ENCODE data around the gene IREB2.

The IREB2 gene

GRCh38 chr15:78446551-78446950 lies 8.5 kb downstream of the IREB2 start:
- H3K27ac ChIP-seq (replicated peaks; ENCODE audit: low read length) = no peak overlapping the region
- no peak overlapping the region for H4K8ac ChIP-seq (ENCODE audit: low read depth, low read length)
- H3K4me1 ChIP-seq (ENCODE audit: control insufficient read depth in 2 of 2, insufficient read depth in 1 of 2, low read depth in 1 of 2, low read length in 2 of 2) = no peaks in the 10 kb centered on the region
- H2BK5ac ChIP-seq (ENCODE audit: low read length) = no peak overlapping the region
- peaks cover 8% of the 10 kb centered on the region for H3K79me1 ChIP-seq (ENCODE audit: low read depth, low read length)
- H3K18ac ChIP-seq (ENCODE audit: low read length) = no peak overlapping the region
- H4K91ac ChIP-seq (ENCODE audit: low read depth, low read length, poor library complexity) = no peak overlapping the region
- no peaks in the 10 kb centered on the region for H3K27me3 ChIP-seq (ENCODE audit: control insufficient read depth in 3 of 3, insufficient read depth in 3 of 3, low read depth in 1 of 3, low read length in 3 of 3)
- no peak overlapping the region for H3K23ac ChIP-seq (ENCODE audit: low read depth, low read length, poor library complexity)
- H3K4me2 ChIP-seq (ENCODE audit: insufficient read depth, low read length, poor library complexity, severe bottlenecking) = no peak overlapping the region
- H3K36me3 ChIP-seq (replicated peaks in 1 of 2; ENCODE audit: control insufficient read depth in 2 of 2, insufficient read depth in 2 of 2, low read length in 2 of 2) = peaks cover 12 to 94% of the 10 kb centered on the region in 2 donors
- H2AK5ac ChIP-seq (ENCODE audit: low read depth, low read length) = no peak overlapping the region
- no peak overlapping the region for H3K4me3 ChIP-seq (ENCODE audit: low read length in 2 of 2)
- no peak overlapping the region for H2BK12ac ChIP-seq (ENCODE audit: low read length)
- no peak overlapping the region for H3K4ac ChIP-seq (ENCODE audit: low read length)
- no peak overlapping the region for H2BK120ac ChIP-seq (ENCODE audit: low read depth, low read length)
- no peaks in the 10 kb centered on the region for H3K9me3 ChIP-seq (replicated peaks in 1 of 2; ENCODE audit: control insufficient read depth in 2 of 2, insufficient read depth in 1 of 2, low read depth in 1 of 2, low read length in 2 of 2)
- no peak overlapping the region for H2BK15ac ChIP-seq (ENCODE audit: low read length)
- WGBS, 2 donors (ENCODE audit: extremely low coverage in 2 of 2, insufficient read length in 2 of 2, insufficient replicate concordance in 1 of 2) = no CpG with 5 or more reads among the region's 3 CpGs
- H2AFZ ChIP-seq (ENCODE audit: low read length) = no peak overlapping the region
- DNase-seq (ENCODE audit: low spot score) = no peak
- H3K9ac ChIP-seq (ENCODE audit: low read depth, low read length, poor library complexity) = no peak overlapping the region
- H3K14ac ChIP-seq (ENCODE audit: low read length) = no peak overlapping the region

GRCh38 chr15:78448441-78449219 lies 10.6 kb downstream of the IREB2 start:
- Histone ChIP-seq H3K9me3 (replicated peaks in 1 of 2; ENCODE audit: control insufficient read depth in 2 of 2, insufficient read depth in 1 of 2, low read depth in 1 of 2, low read length in 2 of 2) (no peaks in the 10 kb centered on the region), H3K4ac (ENCODE audit: low read length) (no peak overlapping the region), H3K36me3 (replicated peaks in 1 of 2; ENCODE audit: control insufficient read depth in 2 of 2, insufficient read depth in 2 of 2, low read length in 2 of 2) (peaks cover 8 to 82% of the 10 kb centered on the region in 2 donors), H3K4me1 (ENCODE audit: control insufficient read depth in 2 of 2, insufficient read depth in 1 of 2, low read depth in 1 of 2, low read length in 2 of 2) (no peaks in the 10 kb centered on the region), H3K18ac (ENCODE audit: low read length) (no peak overlapping the region), H4K8ac (ENCODE audit: low read depth, low read length) (no peak overlapping the region), H2AFZ (ENCODE audit: low read length) (no peak overlapping the region), H3K23ac (ENCODE audit: low read depth, low read length, poor library complexity) (no peak overlapping the region), H2AK5ac (ENCODE audit: low read depth, low read length) (no peak overlapping the region), H3K4me2 (ENCODE audit: insufficient read depth, low read length, poor library complexity, severe bottlenecking) (no peak overlapping the region), H3K27me3 (ENCODE audit: control insufficient read depth in 3 of 3, insufficient read depth in 3 of 3, low read depth in 1 of 3, low read length in 3 of 3) (no peaks in the 10 kb centered on the region), H3K27ac (replicated peaks; ENCODE audit: low read length) (no peak overlapping the region), H3K79me1 (ENCODE audit: low read depth, low read length) (peaks cover 13% of the 10 kb centered on the region), H2BK5ac (ENCODE audit: low read length) (no peak overlapping the region), H3K9ac (ENCODE audit: low read depth, low read length, poor library complexity) (no peak overlapping the region), H2BK12ac (ENCODE audit: low read length) (no peak overlapping the region), H3K4me3 (ENCODE audit: low read length in 2 of 2) (no peak overlapping the region), H2BK15ac (ENCODE audit: low read length) (no peak overlapping the region), H3K14ac (ENCODE audit: low read length) (no peak overlapping the region), H2BK120ac (ENCODE audit: low read depth, low read length) (no peak overlapping the region), H4K91ac (ENCODE audit: low read depth, low read length, poor library complexity) (no peak overlapping the region)
- no CpG with 5 or more reads among the region's 4 CpGs for WGBS, 2 donors (ENCODE audit: extremely low coverage in 2 of 2, insufficient read length in 2 of 2, insufficient replicate concordance in 1 of 2)
- DNase-seq (ENCODE audit: low spot score) = no peak

- no peak overlapping the region for H3K14ac ChIP-seq (ENCODE audit: low read length)
- H3K79me1 ChIP-seq (ENCODE audit: low read depth, low read length) = peaks cover 13% of the 10 kb centered on the region
- no peaks in the 10 kb centered on the region for H3K9me3 ChIP-seq (replicated peaks in 1 of 2; ENCODE audit: control insufficient read depth in 2 of 2, insufficient read depth in 1 of 2, low read depth in 1 of 2, low read length in 2 of 2)
- no peaks in the 10 kb centered on the region for H3K27me3 ChIP-seq (ENCODE audit: control insufficient read depth in 3 of 3, insufficient read depth in 3 of 3, low read depth in 1 of 3, low read length in 3 of 3)
- no peak overlapping the region for H2BK15ac ChIP-seq (ENCODE audit: low read length)
- H3K9ac ChIP-seq (ENCODE audit: low read depth, low read length, poor library complexity) = no peak overlapping the region
- WGBS, 2 donors (ENCODE audit: extremely low coverage in 2 of 2, insufficient read length in 2 of 2, insufficient replicate concordance in 1 of 2) = no CpG with 5 or more reads among the region's 8 CpGs
- H4K91ac ChIP-seq (ENCODE audit: low read depth, low read length, poor library complexity) = no peak overlapping the region
- H3K27ac ChIP-seq (replicated peaks; ENCODE audit: low read length) = no peak overlapping the region
- no peak for DNase-seq (ENCODE audit: low spot score)
- no peak overlapping the region for H2AK5ac ChIP-seq (ENCODE audit: low read depth, low read length)
- no peak overlapping the region for H2AFZ ChIP-seq (ENCODE audit: low read length)
- H3K4me3 ChIP-seq (ENCODE audit: low read length in 2 of 2) = no peak overlapping the region
- no peak overlapping the region for H2BK5ac ChIP-seq (ENCODE audit: low read length)
- no peak overlapping the region for H3K4me2 ChIP-seq (ENCODE audit: insufficient read depth, low read length, poor library complexity, severe bottlenecking)
- no peaks in the 10 kb centered on the region for H3K4me1 ChIP-seq (ENCODE audit: control insufficient read depth in 2 of 2, insufficient read depth in 1 of 2, low read depth in 1 of 2, low read length in 2 of 2)
- peaks cover 8 to 81% of the 10 kb centered on the region in 2 donors for H3K36me3 ChIP-seq (replicated peaks in 1 of 2; ENCODE audit: control insufficient read depth in 2 of 2, insufficient read depth in 2 of 2, low read length in 2 of 2)
- H3K4ac ChIP-seq (ENCODE audit: low read length) = no peak overlapping the region
- no peak overlapping the region for H2BK120ac ChIP-seq (ENCODE audit: low read depth, low read length)
- H3K23ac ChIP-seq (ENCODE audit: low read depth, low read length, poor library complexity) = no peak overlapping the region
- no peak overlapping the region for H4K8ac ChIP-seq (ENCODE audit: low read depth, low read length)
- no peak overlapping the region for H2BK12ac ChIP-seq (ENCODE audit: low read length)
- H3K18ac ChIP-seq (ENCODE audit: low read length) = no peak overlapping the region
These were observed 11.4 kb downstream of the IREB2 start for GRCh38 chr15:78449220-78449999.

GRCh38 chr15:78450285-78450858 lies 12.4 kb downstream of the IREB2 start:
- no peak overlapping the region for H2BK15ac ChIP-seq (ENCODE audit: low read length)
- H2AFZ ChIP-seq (ENCODE audit: low read length) = no peak overlapping the region
- no peak overlapping the region for H3K9ac ChIP-seq (ENCODE audit: low read depth, low read length, poor library complexity)
- H2BK5ac ChIP-seq (ENCODE audit: low read length) = no peak overlapping the region
- no peak overlapping the region for H3K4ac ChIP-seq (ENCODE audit: low read length)
- no peaks in the 10 kb centered on the region for H3K27me3 ChIP-seq (ENCODE audit: control insufficient read depth in 3 of 3, insufficient read depth in 3 of 3, low read depth in 1 of 3, low read length in 3 of 3)
- no CpG with 5 or more reads among the region's 5 CpGs for WGBS, 2 donors (ENCODE audit: extremely low coverage in 2 of 2, insufficient read length in 2 of 2, insufficient replicate concordance in 1 of 2)
- no peak overlapping the region for H3K4me3 ChIP-seq (ENCODE audit: low read length in 2 of 2)
- no peak overlapping the region for H3K27ac ChIP-seq (replicated peaks; ENCODE audit: low read length)
- no peak for DNase-seq (ENCODE audit: low spot score)
- no peak overlapping the region for H4K91ac ChIP-seq (ENCODE audit: low read depth, low read length, poor library complexity)
- peaks cover 8 to 74% of the 10 kb centered on the region in 2 donors for H3K36me3 ChIP-seq (replicated peaks in 1 of 2; ENCODE audit: control insufficient read depth in 2 of 2, insufficient read depth in 2 of 2, low read length in 2 of 2)
- no peak overlapping the region for H2BK12ac ChIP-seq (ENCODE audit: low read length)
- H3K18ac ChIP-seq (ENCODE audit: low read length) = no peak overlapping the region
- peaks cover 13% of the 10 kb centered on the region for H3K79me1 ChIP-seq (ENCODE audit: low read depth, low read length)
- no peak overlapping the region for H4K8ac ChIP-seq (ENCODE audit: low read depth, low read length)
- no peak overlapping the region for H3K4me2 ChIP-seq (ENCODE audit: insufficient read depth, low read length, poor library complexity, severe bottlenecking)
- H2AK5ac ChIP-seq (ENCODE audit: low read depth, low read length) = no peak overlapping the region
- H3K14ac ChIP-seq (ENCODE audit: low read length) = no peak overlapping the region
- no peaks in the 10 kb centered on the region for H3K4me1 ChIP-seq (ENCODE audit: control insufficient read depth in 2 of 2, insufficient read depth in 1 of 2, low read depth in 1 of 2, low read length in 2 of 2)
- no peak overlapping the region for H2BK120ac ChIP-seq (ENCODE audit: low read depth, low read length)
- H3K23ac ChIP-seq (ENCODE audit: low read depth, low read length, poor library complexity) = no peak overlapping the region
- no peaks in the 10 kb centered on the region for H3K9me3 ChIP-seq (replicated peaks in 1 of 2; ENCODE audit: control insufficient read depth in 2 of 2, insufficient read depth in 1 of 2, low read depth in 1 of 2, low read length in 2 of 2)

All from neuronal stem cell (in vitro differentiated cells).